Measurements from ENCODE around the gene OSBP2. TPM values are rescaled to one million over a fixed set of nuclear protein-coding genes. Genes with fewer than 3 reads are reported as not detected.

The OSBP2 gene
- total RNA-seq, 2 donors from 2014 or later = 6.8 to 11.1 TPM

DNA sequence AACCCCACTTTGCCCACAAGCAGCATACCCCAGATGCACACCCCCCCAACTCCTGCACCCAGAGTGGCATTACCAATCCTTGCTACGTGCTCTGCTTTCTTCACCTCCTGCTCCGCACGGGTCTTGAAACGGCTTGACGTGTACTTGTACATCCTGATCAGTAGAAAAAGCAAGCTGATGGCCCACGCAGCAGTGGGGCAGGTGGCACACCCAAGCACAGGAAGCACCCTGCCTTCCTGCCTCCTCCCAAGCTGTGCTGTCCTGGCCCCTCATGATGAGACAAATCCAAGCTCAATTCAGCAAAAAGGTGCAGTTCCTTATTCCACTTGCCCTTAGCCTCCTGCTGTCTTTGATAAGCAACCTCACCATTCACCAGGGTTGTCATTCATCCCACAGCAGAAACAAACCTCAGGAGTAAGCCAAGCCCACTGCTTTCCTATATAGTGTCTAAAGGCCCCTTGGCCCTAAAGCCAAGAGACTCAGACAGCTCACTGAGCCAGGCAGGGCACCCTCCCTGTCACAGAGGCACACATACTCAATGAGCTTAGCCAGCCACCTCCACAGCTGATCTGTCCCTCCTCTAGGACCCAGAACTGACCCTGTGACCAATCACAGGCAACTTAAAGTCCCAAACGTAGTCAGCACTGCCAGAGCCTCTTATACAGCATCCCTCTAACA, 246.2 kb downstream of the OSBP2 start:
- no peak for TF ChIP-seq CTCF (conservative IDR thresholded peaks at IDR 0.05)
- no peaks in the 10 kb centered on the region for H3K27me3 ChIP-seq (ENCODE audit: control insufficient read depth, insufficient read depth, low read length, poor library complexity, severe bottlenecking)
- 95 to 96% methylated on average over 5 to 7 of the region's 7 CpGs for WGBS, 2 experiments (ENCODE audit: insufficient coverage in 1 of 2, insufficient read length in 1 of 2)
- Mint-ChIP-seq H3K27ac (no peak overlapping the region), H3K4me3 (no peak overlapping the region), H3K4me1 (no peaks in the 10 kb centered on the region), H3K27me3 (ENCODE audit: insufficient read depth) (no peaks in the 10 kb centered on the region), H3K36me3 (ENCODE audit: low read depth) (peaks cover 82% of the 10 kb centered on the region), H3K9me3 (no peaks in the 10 kb centered on the region)
- peaks cover 97% of the 10 kb centered on the region for H3K36me3 ChIP-seq (ENCODE audit: control insufficient read depth, insufficient read depth, low read length)
- H3K4me1 ChIP-seq (ENCODE audit: control insufficient read depth, insufficient read depth, low read length) = no peaks in the 10 kb centered on the region
- no peak overlapping the region for H3K9ac ChIP-seq (ENCODE audit: extremely low read depth, low read length, poor library complexity, severe bottlenecking)
- no peak overlapping the region for H3K27ac ChIP-seq (ENCODE audit: low read depth, low read length)
- no peaks in the 10 kb centered on the region for H3K9me3 ChIP-seq (ENCODE audit: control insufficient read depth, low read length)
- no peak for DNase-seq
- no peak overlapping the region for H3K4me3 ChIP-seq (ENCODE audit: low read length)

GRCh38 chr22:30941363-30941740, 246.7 kb downstream of the OSBP2 start:
- no peak overlapping the region for H3K4me3 Mint-ChIP-seq

DNA sequence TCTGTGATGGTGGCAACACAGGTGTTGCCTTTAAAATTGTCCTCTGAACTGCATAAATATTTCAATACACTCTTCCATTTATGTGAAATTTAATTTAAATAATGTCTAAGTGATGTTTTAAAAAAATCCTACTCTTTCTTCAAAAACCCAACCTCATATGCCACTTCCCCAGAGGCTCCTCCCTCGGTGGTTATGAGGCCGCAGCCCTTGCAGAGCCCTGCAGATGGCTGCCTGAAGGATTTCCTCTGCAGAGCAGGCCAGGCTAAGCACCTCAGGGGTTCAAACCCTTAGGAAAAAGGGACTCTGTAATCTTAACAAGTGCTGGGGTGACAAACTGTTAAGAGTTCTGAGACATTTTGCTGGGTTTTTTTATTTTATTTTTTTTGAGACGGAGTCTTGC, 248.7 kb downstream of the OSBP2 start:
- peaks cover 4% of the 10 kb centered on the region for H3K4me1 Mint-ChIP-seq
- H3K9me3 ChIP-seq (ENCODE audit: control insufficient read depth, low read length) = no peaks in the 10 kb centered on the region
- no peak overlapping the region for H3K27ac Mint-ChIP-seq
- peaks cover 7% of the 10 kb centered on the region for H3K4me1 ChIP-seq (ENCODE audit: control insufficient read depth, insufficient read depth, low read length)
- 86 to 97% methylated on average over 1 to 3 of the region's 3 CpGs for WGBS, 2 experiments (ENCODE audit: insufficient coverage in 1 of 2, insufficient read length in 1 of 2)
- DNase-seq = no peak
- H3K27me3 ChIP-seq (ENCODE audit: control insufficient read depth, insufficient read depth, low read length, poor library complexity, severe bottlenecking) = no peaks in the 10 kb centered on the region
- no peak for TF ChIP-seq CTCF (conservative IDR thresholded peaks at IDR 0.05)
- H3K27me3 Mint-ChIP-seq (ENCODE audit: insufficient read depth) = no peaks in the 10 kb centered on the region
- H3K9me3 Mint-ChIP-seq = no peaks in the 10 kb centered on the region
- H3K36me3 ChIP-seq (ENCODE audit: control insufficient read depth, insufficient read depth, low read length) = peaks cover 95% of the 10 kb centered on the region
- no peak overlapping the region for H3K9ac ChIP-seq (ENCODE audit: extremely low read depth, low read length, poor library complexity, severe bottlenecking)
- H3K27ac ChIP-seq (ENCODE audit: low read depth, low read length) = no peak overlapping the region
- H3K4me3 ChIP-seq (ENCODE audit: low read length) = no peak overlapping the region
- peaks cover 72% of the 10 kb centered on the region for H3K36me3 Mint-ChIP-seq (ENCODE audit: low read depth)
- no peak overlapping the region for H3K4me3 Mint-ChIP-seq

More at GRCh38 chr22:30941363-30941740, 246.7 kb downstream of the OSBP2 start:
- no peaks in the 10 kb centered on the region for H3K4me1 Mint-ChIP-seq
- no peaks in the 10 kb centered on the region for H3K4me1 ChIP-seq (ENCODE audit: control insufficient read depth, insufficient read depth, low read length)
- H3K9ac ChIP-seq (ENCODE audit: extremely low read depth, low read length, poor library complexity, severe bottlenecking) = no peak overlapping the region
- H3K27me3 ChIP-seq (ENCODE audit: control insufficient read depth, insufficient read depth, low read length, poor library complexity, severe bottlenecking) = no peaks in the 10 kb centered on the region
- no peak for DNase-seq
- no peak overlapping the region for H3K4me3 ChIP-seq (ENCODE audit: low read length)
- H3K27ac Mint-ChIP-seq = no peak overlapping the region
- peaks cover 82% of the 10 kb centered on the region for H3K36me3 Mint-ChIP-seq (ENCODE audit: low read depth)
- no peak overlapping the region for H3K27ac ChIP-seq (ENCODE audit: low read depth, low read length)
- TF ChIP-seq CTCF (conservative IDR thresholded peaks at IDR 0.05) = no peak
- H3K27me3 Mint-ChIP-seq (ENCODE audit: insufficient read depth) = no peaks in the 10 kb centered on the region
- no peaks in the 10 kb centered on the region for H3K9me3 Mint-ChIP-seq
- H3K9me3 ChIP-seq (ENCODE audit: control insufficient read depth, low read length) = no peaks in the 10 kb centered on the region
- WGBS, 2 experiments (ENCODE audit: insufficient coverage in 1 of 2, insufficient read length in 1 of 2) = 93 to 94% methylated on average over 6 to 11 of the region's 11 CpGs
- H3K36me3 ChIP-seq (ENCODE audit: control insufficient read depth, insufficient read depth, low read length) = peaks cover 97% of the 10 kb centered on the region
